GM12878 (cell line): ENCODE measurements around the gene DCAF6. TPM values are rescaled to one million over a fixed set of nuclear protein-coding genes. Genes with fewer than 3 reads are reported as not detected.

ENCODE experiments used
- ATAC-seq: fragments of 200-7000 bp; cut with Tn5 transposase; 3 replicates; pipeline ENCODE4 v1.9.1; 2020; ENCODE audit warnings: mild to moderate bottlenecking, moderate library complexity
- BruUV-seq: library from RNA; stranded (reverse); fragments of 400-500 nt; replicated peaks from 2 replicates; lab custom pipeline; 2021; lab: Mats Ljungman, UMichigan
- CTCF ChIA-PET: fragments of 300-600 bp; sonication (Branson Sonifier 250); formaldehyde crosslinking; extraction: SDS; loops from one replicate; lab custom pipeline; 2021; ENCODE audit warnings: inconsistent platforms; lab: Yijun Ruan, JAX
- POLR2A ChIA-PET: fragments of 350-600 bp; formaldehyde crosslinking; extraction: SDS; loops from one replicate; lab custom pipeline; 2021; ENCODE audit warnings: inconsistent platforms; lab: Charles Lee
- RAD21 ChIA-PET: fragments of 300-600 bp; sonication (Branson Sonifier 250); formaldehyde crosslinking; loops from one replicate; lab custom pipeline; 2023; ENCODE audit warnings: antibody characterized with exemption; ENCODE audit not compliant: unreplicated experiment; lab: Charles Lee
- SMC1A ChIA-PET: fragments of 300-600 bp; sonication (Branson Sonifier 250); formaldehyde crosslinking; loops from one replicate; lab custom pipeline; 2023; ENCODE audit not compliant: unreplicated experiment, uncharacterized antibody; lab: Charles Lee
- DNase-seq: peaks from one replicate; pipeline ENCODE4 v3.0.0-alpha.2; 2011; ENCODE audit warnings: low read depth, low spot score
- FAIRE-seq: peaks from 3 replicates; lab custom pipeline; 2011; peaks lifted over from hg19 to GRCh38; lab: Jason Lieb, UNC
- H2AFZ ChIP-seq: 2 replicates; pipeline ENCODE4 v1.6.0; 2011; ENCODE audit warnings: low read depth, low read length, control low read depth; ENCODE audit not compliant: control insufficient read depth
- H3K27ac ChIP-seq: 2 replicates; pipeline ENCODE4 v1.5.1; 2011; ENCODE audit warnings: control low read depth; ENCODE audit not compliant: control insufficient read depth, insufficient read depth
- H3K27me3 ChIP-seq, 2 experiments: replicated peaks in 1 of 2; 2 replicates each; pipeline versions ENCODE4 v1.6.0 to v1.6.1; 2011; ENCODE audit warnings: low read length in 1 of 2; ENCODE audit not compliant: control insufficient read depth in 2 of 2, insufficient read depth in 2 of 2
- H3K36me3 ChIP-seq, 2 experiments: 2 replicates each; pipeline ENCODE4 v1.5.1; 2011; ENCODE audit warnings: low read length in 1 of 2; ENCODE audit not compliant: control insufficient read depth in 2 of 2, insufficient read depth in 2 of 2
- H3K4me1 ChIP-seq: 2 replicates; pipeline ENCODE4 v1.6.1; 2011; ENCODE audit warnings: mild to moderate bottlenecking, low read length, moderate library complexity, mixed read lengths; ENCODE audit not compliant: control insufficient read depth, insufficient read depth
- H3K4me2 ChIP-seq: 2 replicates; pipeline ENCODE4 v1.6.0; 2011; ENCODE audit warnings: control low read depth; ENCODE audit not compliant: control insufficient read depth, insufficient read depth
- H3K4me3 ChIP-seq: fragments of 200-600 bp; sonication (generic); 2 replicates; pipeline ENCODE4 v1.5.1; 2016
- H3K79me2 ChIP-seq: 2 replicates; pipeline ENCODE4 v1.6.0; 2011; ENCODE audit warnings: low read length; ENCODE audit not compliant: control insufficient read depth, insufficient read depth
- H3K9ac ChIP-seq: 2 replicates; pipeline ENCODE4 v1.8.0; 2011; ENCODE audit warnings: low read length, control low read depth, mixed read lengths; ENCODE audit not compliant: control insufficient read depth, insufficient read depth
- H3K9me3 ChIP-seq: replicated peaks from 3 replicates; pipeline ENCODE4 v1.5.1; 2011; ENCODE audit warnings: mild to moderate bottlenecking, low read length; ENCODE audit not compliant: control insufficient read depth, insufficient read depth
- H4K20me1 ChIP-seq: 2 replicates; pipeline ENCODE4 v1.6.0; 2011; ENCODE audit not compliant: control insufficient read depth, insufficient read depth
- CEBPB ChIP-seq, 2 experiments: fragments of 150-350 bp in 1 of 2; IDR thresholded peaks; 2 replicates each; pipeline ENCODE4 v1.6.1; 2012 to 2014; ENCODE audit warnings: low read depth in 2 of 2, low read length in 2 of 2, borderline replicate concordance in 1 of 2, inconsistent platforms in 1 of 2
- HSF1 ChIP-seq: fragments of 150-350 bp; IDR thresholded peaks from 2 replicates; pipeline ENCODE4 v1.6.1; 2014; ENCODE audit warnings: mild to moderate bottlenecking, low read depth, low read length
- JUNB ChIP-seq: IDR thresholded peaks from 2 replicates; pipeline ENCODE4 v1.6.1; 2016; ENCODE audit warnings: antibody characterized with exemption, mild to moderate bottlenecking
- KAT2A ChIP-seq: conservative IDR thresholded peaks from 2 replicates; pipeline ENCODE4 v1.6.1; 2011; ENCODE audit warnings: low read depth, low read length; ENCODE audit not compliant: control insufficient read depth
- KDM1A ChIP-seq: fragments of 200-600 bp; sonication (generic); IDR thresholded peaks from 2 replicates; pipeline ENCODE4 v1.6.1; 2016; ENCODE audit warnings: borderline replicate concordance
- PBX3 ChIP-seq: IDR thresholded peaks from 2 replicates; pipeline ENCODE4 v1.6.1; 2011; ENCODE audit warnings: mild to moderate bottlenecking, low read depth, low read length, moderate library complexity; ENCODE audit not compliant: insufficient replicate concordance
- RELB ChIP-seq: fragments of 450-650 bp; IDR thresholded peaks from 2 replicates; pipeline ENCODE4 v1.6.1; 2017; ENCODE audit warnings: low read depth, mild to moderate bottlenecking, moderate library complexity
- SMAD1 ChIP-seq: fragments of 450-650 bp; IDR thresholded peaks from 2 replicates; pipeline ENCODE4 v1.6.1; 2018; ENCODE audit warnings: mild to moderate bottlenecking, low read depth; ENCODE audit not compliant: partially characterized antibody
- SPI1 ChIP-seq: IDR thresholded peaks from 2 replicates; pipeline ENCODE4 v1.6.1; 2011; ENCODE audit warnings: low read depth, mild to moderate bottlenecking, low read length, moderate library complexity, borderline replicate concordance; ENCODE audit not compliant: insufficient read depth
- ZNF622 ChIP-seq: fragments of 450-650 bp; IDR thresholded peaks from 2 replicates; pipeline ENCODE4 v1.6.1; 2017; ENCODE audit warnings: mild to moderate bottlenecking, inconsistent platforms
- WGBS: methylation state at CpG from one replicate; pipeline ENCODE4 v1.1.6; 2016; ENCODE audit warnings: low lambda C conversion rate; ENCODE audit not compliant: insufficient replicate concordance, insufficient coverage; ENCODE audit errors: missing lambda C conversion rate; 5-methylcytosine and 5-hydroxymethylcytosine counted together
- in situ Hi-C: fragments of 300-500 bp; cut with MboI; formaldehyde crosslinking; loops from 9 replicates; pipeline ENCODE4 v1.14.3; 2018; ENCODE audit warnings: mixed read lengths
- intact Hi-C: fragments of 100-400 bp; cut with micrococcal nuclease; formaldehyde crosslinking; loops from one replicate; pipeline ENCODE4 v1.14.2; 2022; ENCODE audit not compliant: unreplicated experiment
- polyA plus RNA-seq, 11 experiments: library from polyadenylated mRNA; depleted of rRNA in 4 of 11; unstranded in 6 of 11; stranded (reverse) in 5 of 11; fragments of >200 nt; fragmentation: Nextera tagmentation in 4 of 11; fragmentation: Illumina TruSeq in 1 of 11; extraction: Ambion mirVana in 4 of 11; extraction: Trizol in 1 of 11; gene quantifications; 1 replicate in 1 of 11; 2 replicates in 10 of 11; pipeline versions ENCODE4 v1.2.1 to v1.2.3, GENCODE V29; 2011 to 2016; ENCODE audit warnings: inconsistent platforms in 2 of 11, missing spikeins in 2 of 11, low read depth in 1 of 11
- total RNA-seq, 4 experiments: library from RNA; depleted of rRNA in 3 of 4; stranded (reverse); fragments of >200 nt in 3 of 4; fragmentation: Illumina TruSeq in 1 of 4; extraction: Trizol in 1 of 4; gene quantifications; 2 replicates each; pipeline versions ENCODE4 v1.2.1 to v1.2.3, GENCODE V29; 2013 to 2021

DCAF6 gene
- total and polyA plus RNA-seq, 10 of the 15 experiments (the other 5 are each of a cell fraction or from before 2014, with no cell fraction given): 11.4 to 62.7 (median 33.0) TPM

- Histone ChIP-seq H3K27ac (no peak overlapping the region), H3K36me3 (peaks cover 0 to 3% of the 10 kb centered on the region in 2 experiments; a peak in 1 of 4 replicates), H3K4me3 (no peak overlapping the region), H3K79me2 (no peaks in the 10 kb centered on the region), H2AFZ (no peak overlapping the region), H3K27me3 (no peaks in the 10 kb centered on the region), H4K20me1 (no peaks in the 10 kb centered on the region), H3K9ac (no peak overlapping the region), H3K4me2 (no peak overlapping the region), H3K4me1 (no peaks in the 10 kb centered on the region), H3K9me3 (no peaks in the 10 kb centered on the region)
- RAD21 ChIA-PET: no interaction called here
- ATAC-seq: no peak
- DNase-seq: no peak
- 100% methylated on average over 1 of the region's 1 CpG for WGBS
- intact Hi-C loops: no loop called here
- POLR2A ChIA-PET: no interaction called here
- BruUV-seq: no TSS peak
- CTCF ChIA-PET: no interaction called here
- FAIRE-seq: no peak
- SMC1A ChIA-PET: interaction anchor here (1.0 to 1.2 kb wide), 2 partner anchors 12 to 14 kb away, joined by 3 to 5 read pairs; no protein-coding TSS in a partner anchor
- in situ Hi-C loops: no loop called here
- TF ChIP-seq CEBPB (IDR thresholded peaks at IDR 0.05; ENCODE audit: borderline replicate concordance in 1 of 2, low read depth in 2 of 2, low read length in 2 of 2) (no peak), SMAD1 (no peak), PBX3 (no peak), SPI1 (no peak), JUNB (no peak), RELB (no peak), ZNF622 (no peak), KAT2A (no peak), HSF1 (no peak), KDM1A (no peak)
These were observed 113.8 kb downstream of the DCAF6 start for GRCh38 chr1:168050307-168050706.
